Stimulated activated CD8-positive, alpha-beta memory T cell treated with anti-CD3 and anti-CD28 coated beads, Interleukin-15, amount 100 ng/mL, for 4 hours (primary cell): Measurements from ENCODE around the gene PRMT1.

Experiments used
- DNase-seq, 2 donors: peaks; one replicate each; pipeline ENCODE4 v3.0.0-alpha.2; 2020; ENCODE audit warnings: low read depth in 2 of 2

Gene PRMT1

GRCh38 chr19:49667473-49667872 is 9.6 kb upstream of the PRMT1 start:
- no peak for DNase-seq

GRCh38 chr19:49669516-49669915 is 7.6 kb upstream of the PRMT1 start:
- no peak for DNase-seq

DNA sequence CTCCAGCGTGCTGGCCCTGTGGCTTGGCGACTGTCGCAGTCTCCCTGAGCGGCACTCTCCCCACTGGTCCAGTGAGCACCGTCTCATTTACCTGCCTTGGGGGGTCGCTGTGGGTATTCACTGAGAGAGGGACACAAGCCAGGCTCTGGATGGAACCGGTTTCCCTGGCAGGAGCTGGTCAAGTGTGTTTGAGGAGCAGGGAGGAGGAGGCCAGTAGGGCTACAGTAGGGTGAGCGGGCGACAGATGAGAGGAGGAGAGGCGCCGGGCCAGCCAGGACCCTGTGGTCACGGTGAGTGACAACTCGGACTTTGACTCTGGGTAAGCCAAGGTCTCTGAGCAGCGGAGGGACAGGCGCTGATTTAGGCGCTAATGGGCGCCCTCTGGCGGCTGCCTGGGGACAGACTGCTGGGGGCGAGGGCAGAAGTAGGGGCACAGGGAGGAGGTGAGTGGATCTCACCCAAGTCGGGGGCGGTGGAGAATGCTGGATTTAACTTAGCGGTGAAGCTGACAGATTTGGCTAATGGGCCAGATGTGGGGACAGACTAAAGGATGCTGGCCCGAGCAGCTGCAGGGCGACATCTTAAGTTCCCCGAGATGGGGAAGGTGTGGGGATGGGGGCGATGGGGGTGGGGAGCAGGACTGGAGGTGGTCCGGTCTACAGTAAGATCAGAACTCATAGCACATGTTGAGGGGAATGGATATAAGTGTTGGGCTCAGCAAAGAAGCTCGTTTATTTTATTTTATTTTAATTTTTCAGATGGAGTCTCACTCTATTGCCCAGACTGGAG is 4.7 kb upstream of the PRMT1 start:
- DNase-seq, result peak in 1 of 2 donors; percentile 59

- no peak for DNase-seq
Observed at GRCh38 chr19:49676136-49676783, 811 bp upstream of the PRMT1 start.

DNA sequence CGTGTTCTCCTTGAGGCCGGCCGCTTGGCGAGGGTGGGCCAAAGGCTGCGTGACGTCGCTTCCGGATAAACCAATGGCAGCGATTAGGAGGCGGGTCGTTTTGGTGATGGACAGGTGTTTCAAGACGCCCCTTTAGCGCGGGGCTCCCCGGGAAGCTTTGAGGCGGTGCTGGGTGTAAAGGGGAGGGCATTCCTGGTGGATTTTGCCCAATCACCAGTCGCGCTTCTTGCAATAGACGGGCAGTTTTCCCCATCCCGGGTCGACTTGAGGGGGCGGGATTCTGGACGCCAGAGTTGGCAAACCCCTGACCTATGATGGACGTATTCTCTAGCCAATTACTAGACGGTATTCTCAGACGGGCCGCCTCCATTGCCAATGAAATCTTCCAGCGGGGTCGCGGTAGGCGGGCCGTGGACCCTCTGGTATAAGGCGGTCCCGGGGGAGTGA is 264 bp upstream of the PRMT1 start:
- peak; percentile 94 to 98 for DNase-seq

DNA sequence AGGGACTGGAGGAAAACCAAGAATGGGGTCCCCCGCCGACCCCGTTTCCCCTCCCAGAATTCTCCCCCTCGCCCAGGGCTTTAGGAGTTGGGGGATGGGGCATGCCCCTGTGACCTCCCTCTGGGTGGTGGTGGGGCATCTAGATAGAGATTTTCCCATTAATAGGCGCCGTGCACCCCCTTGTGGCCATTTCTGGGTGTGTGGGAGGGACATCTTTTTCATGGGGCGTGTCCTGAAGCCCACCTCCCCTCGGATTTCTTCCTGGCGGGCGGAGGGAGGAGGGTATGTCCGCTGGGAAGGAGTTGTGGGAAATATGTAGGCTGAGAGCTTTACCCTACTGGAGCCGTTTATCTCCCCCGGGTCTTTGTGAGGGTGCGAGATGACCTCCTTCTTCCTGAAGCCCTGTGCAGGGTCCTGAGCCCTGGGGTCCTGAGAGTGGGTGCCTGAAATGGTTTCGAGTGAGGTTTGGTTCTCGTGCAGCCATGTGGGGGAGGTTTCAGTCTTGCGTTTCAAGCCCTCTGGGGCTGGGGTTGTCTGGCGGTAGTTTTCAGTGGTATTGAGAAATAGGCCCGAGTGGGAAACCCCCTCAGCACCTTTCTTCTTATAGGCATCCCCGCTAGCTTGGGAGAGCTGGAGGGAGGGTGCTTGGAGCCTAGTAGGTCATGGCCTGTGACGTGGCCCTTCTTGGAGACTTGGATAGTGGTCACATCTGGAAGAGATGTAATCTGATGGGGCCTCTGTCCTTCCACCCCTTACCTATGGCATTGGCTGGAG is 1.0 kb downstream of the PRMT1 start:
- DNase-seq, result peak in 1 of 2 donors; percentile 68

DNA sequence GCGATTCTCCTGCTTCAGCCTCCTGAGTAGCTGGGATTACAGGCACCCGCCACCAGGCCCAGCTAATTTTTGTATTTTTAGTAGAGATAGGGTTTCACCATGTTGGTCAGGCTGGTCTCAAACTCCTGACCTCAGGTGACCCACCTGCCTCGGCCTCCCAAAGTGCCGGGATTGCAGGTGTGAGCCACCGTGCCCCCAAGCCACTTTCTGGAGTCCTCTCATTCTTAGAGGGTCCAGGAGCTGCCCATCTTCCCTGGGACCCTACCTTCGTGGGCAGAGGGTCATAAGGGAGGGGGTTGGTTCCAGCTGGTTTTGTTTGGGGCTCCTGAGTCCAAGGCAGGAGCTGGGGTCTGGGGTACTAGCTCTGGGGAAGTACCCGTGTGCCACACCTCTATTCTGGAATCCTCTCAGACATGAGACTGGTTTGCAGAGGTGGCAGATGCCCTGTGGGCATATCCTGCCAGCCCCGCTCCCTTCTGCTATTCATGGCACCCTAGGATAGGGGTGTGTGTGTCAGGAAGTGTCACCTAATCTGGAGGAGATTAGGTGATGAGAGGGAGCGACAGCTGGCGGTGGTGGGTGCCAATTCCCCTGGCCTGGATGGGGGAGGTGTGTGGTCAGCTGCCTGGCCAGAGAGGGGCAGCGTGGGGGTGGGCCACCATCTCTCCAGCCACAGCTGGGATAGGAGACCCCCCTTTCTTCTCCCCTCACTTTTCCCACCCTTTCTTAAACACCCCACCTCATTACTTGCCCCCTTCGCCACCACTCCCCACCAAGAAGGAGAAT is 2.1 kb downstream of the PRMT1 start:
- no peak for DNase-seq

DNA sequence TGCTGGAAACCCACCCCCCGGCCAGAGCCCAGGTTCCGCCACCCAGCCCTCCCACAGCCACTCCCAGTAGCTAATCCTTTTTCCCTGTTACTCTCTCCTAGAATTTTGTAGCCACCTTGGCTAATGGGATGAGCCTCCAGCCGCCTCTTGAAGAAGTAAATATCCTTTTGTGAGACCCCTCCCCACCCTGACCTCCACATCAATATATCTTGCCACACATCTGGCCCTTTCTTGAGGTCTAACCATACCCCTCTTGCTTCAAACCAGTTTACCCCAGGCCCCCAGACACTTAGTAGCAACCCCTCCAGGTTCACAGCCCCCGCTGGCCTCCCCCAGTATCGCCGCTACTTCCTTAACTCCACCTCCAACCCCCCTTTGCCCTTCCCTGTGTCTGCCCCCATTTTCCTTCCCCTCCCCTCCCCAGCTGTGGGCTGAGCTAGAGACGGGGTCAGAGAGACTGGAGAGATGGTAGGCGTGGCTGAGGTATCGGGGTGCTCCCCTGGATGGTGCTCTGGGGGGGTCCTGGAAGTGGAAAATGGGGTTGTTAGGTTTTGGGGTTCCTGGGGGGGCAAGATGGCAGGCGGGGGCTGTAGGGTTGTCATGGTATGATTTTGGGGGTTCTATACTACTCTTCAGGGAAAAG is 2.8 kb downstream of the PRMT1 start:
- DNase-seq, result no peak

GRCh38 chr19:49680421-49681351 is 3.6 kb downstream of the PRMT1 start:
- DNase-seq, result peak; percentile 82 to 87

GRCh38 chr19:49681830-49682229 is 4.8 kb downstream of the PRMT1 start:
- DNase-seq, result no peak

DNA sequence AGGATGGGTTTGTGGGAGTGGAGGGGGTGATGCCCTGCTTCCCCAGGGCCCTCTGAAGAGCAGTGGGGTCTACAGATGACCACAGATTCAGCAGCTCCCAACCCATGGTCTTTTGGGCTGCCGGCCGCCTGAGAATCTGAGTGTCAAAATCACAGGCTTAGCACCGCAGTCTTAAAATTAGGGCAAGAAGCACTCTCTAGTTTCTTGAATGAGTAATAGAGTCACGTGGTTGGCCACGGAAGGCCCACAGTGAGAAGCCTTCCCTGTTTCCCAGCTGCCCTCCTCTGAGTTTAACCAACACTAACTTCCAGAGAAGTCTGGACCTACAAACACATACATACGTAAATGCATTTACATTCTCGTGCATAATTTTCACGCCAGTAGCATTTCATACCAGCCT is 5.2 kb downstream of the PRMT1 start:
- DNase-seq, result no peak

- DNase-seq, result no peak
Observed at GRCh38 chr19:49683814-49684250, 6.8 kb downstream of the PRMT1 start.

DNA sequence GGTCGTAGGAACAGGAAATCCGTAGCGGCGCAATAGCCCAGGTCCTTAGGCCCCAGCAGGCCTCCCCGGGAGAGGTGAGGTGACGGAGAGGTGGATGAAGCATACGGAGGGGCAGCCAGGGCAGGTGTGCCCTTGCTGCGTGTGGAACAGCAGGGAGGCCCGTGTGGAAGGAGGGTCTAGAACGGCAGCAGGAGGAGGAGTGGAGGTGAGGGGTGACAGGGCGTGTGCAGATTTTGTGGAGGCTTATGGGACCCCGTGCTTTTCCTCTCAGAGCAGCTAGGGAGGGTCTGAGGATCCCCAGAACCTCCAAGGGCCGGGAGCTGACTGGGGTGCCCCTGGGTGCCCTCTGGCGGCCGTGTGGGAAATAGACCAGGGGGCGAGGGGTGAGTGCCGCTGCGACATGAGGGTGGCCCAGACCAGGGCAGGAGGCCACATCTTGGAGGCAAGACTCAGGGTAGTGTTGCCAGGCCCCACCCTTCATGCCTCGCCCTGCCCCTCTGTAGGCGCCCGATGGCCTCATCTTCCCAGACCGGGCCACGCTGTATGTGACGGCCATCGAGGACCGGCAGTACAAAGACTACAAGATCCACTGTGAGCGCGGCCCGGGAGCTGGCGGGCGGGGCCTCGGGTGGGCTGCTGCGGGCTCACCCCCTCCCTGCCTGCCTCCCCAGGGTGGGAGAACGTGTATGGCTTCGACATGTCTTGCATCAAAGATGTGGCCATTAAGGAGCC is 7.3 kb downstream of the PRMT1 start:
- no peak for DNase-seq

- DNase-seq, result no peak
Observed at GRCh38 chr19:49684983-49685553, 8.0 kb downstream of the PRMT1 start.

DNA sequence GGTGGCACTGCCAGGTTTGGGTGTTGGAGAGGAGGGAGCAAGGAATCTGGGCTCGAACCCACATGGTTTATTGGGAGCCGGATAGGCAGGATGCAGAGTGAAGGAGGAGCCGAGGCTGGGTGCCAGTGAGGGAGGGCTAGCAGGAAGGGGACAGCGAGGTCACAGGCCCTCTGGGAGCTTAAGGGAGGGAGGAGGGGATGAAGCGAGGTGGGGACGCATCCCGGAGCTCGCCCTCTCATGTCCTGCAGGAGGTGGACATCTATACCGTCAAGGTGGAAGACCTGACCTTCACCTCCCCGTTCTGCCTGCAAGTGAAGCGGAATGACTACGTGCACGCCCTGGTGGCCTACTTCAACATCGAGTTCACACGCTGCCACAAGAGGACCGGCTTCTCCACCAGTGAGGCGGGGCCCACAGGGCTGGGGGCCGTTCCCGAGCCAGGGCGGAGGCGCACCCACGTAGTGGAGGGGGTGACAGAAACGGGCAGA is 8.8 kb downstream of the PRMT1 start:
- DNase-seq, result no peak

DNA sequence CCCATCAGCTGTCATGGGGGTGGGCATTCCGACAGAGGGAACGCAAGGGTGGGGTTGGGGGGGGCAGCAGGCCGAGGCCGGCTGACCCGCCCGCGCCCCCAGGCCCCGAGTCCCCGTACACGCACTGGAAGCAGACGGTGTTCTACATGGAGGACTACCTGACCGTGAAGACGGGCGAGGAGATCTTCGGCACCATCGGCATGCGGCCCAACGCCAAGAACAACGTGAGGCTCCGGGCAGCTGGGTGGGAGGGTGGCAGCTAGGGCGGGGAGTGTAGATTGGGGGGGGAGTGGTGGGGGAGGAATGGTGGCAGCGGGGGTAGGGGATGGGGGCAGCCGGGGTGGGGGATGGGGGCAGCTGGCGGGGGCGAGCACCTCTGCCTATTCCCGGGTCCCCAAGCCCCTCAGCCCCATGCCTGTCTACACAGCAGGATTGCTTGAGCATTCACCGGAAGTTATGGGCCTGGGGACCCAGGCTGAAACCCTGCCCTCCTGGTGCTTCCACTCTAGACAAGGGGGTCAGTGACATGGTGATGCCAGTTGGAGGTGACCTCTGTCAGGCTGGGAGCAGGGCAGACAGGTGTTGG is 9.5 kb downstream of the PRMT1 start:
- no peak for DNase-seq

DNA sequence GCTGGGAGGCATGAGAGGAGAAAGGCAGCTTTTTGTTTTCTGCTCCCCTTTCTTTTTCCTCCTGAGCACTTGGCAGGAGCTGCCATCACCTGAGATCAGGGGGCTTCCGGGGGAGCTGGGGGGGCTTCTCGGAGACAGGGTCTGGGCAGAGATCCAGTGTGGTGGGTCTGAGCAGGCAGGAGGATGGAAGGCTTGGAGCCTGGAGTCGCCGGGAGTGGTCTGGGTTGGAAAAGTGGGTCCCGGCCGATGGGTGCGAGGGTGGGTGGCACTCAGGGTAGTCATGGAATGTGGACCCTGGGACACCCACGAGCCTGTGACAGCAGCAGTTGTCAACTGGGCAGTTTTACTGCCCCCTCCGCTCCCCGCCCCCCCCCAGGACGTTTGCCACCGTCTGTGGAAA is 10.1 kb downstream of the PRMT1 start:
- no peak for DNase-seq

DNA sequence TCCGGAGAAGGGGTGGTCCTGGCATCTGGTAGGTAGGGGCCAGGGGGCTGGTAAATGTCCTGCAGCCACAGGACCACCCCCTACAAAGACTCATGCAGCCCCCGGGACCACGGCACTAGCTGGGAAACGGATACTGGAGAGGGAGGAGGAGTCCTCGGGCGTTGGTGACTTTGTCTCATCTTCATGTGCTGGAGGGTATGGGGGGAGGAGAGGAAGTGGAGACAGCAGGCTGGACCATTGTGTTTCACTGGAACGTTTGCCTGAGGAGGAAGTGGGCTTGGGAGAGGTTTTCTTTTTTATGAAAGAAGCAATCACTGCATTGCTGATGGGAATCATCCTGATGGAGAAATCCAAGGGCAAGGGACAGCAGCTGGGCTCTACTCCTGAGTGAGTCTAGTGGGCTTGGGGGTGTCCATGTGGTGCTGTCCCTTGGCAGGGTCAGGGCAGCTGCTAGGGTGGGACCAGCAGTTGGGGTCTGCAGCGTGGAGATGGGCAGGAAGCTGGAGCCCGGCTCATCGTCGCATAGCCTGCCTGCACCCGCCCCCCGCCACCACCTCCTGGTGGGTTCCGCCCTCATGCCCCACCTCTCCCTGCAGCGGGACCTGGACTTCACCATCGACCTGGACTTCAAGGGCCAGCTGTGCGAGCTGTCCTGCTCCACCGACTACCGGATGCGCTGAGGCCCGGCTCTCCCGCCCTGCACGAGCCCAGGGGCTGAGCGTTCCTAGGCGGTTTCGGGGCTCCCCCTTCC is 10.7 kb downstream of the PRMT1 start:
- no peak for DNase-seq
